PC-3 (cell line): ENCODE data around the gene MCRIP1. TPM values are rescaled to one million over a fixed set of nuclear protein-coding genes. Genes with fewer than 3 reads are reported as not detected.

ENCODE experiments used
- ATAC-seq: fragments of 200-7000 bp; cut with Tn5 transposase; 2 replicates; pipeline ENCODE4 v1.9.1; 2020; ENCODE audit warnings: mild to moderate bottlenecking, moderate library complexity
- BruUV-seq: library from RNA; stranded (reverse); fragments of 400-500 nt; replicated peaks from 2 replicates; lab custom pipeline; 2021; lab: Mats Ljungman, UMichigan
- CTCF ChIA-PET: fragments of 300-600 bp; sonication (Branson Sonifier 250); formaldehyde crosslinking; loops from one replicate; lab custom pipeline; 2022; ENCODE audit warnings: antibody characterized with exemption; lab: Charles Lee
- POLR2A ChIA-PET: fragments of 300-600 bp; sonication (Branson Sonifier 250); formaldehyde crosslinking; loops from one replicate; lab custom pipeline; 2022; ENCODE audit warnings: antibody characterized with exemption; ENCODE audit not compliant: unreplicated experiment; lab: Charles Lee
- DNase-seq: peaks from one replicate; pipeline ENCODE4 v3.0.0-alpha.2; 2015
- H2AFZ ChIP-seq: fragments of 300-600 bp; sonication (generic); 2 replicates; pipeline ENCODE4 v1.6.0; 2016; ENCODE audit warnings: antibody characterized with exemption, low read length
- H3F3A ChIP-seq: fragments of 300-600 bp; sonication (generic); one replicate; pipeline ENCODE4 v1.6.0; 2017; ENCODE audit warnings: antibody characterized with exemption, low read length, control low read depth, mild to moderate bottlenecking; ENCODE audit not compliant: unreplicated experiment
- H3K27ac ChIP-seq: fragments of 300-600 bp; sonication (generic); 2 replicates; pipeline ENCODE4 v1.5.1; 2016; ENCODE audit warnings: mild to moderate bottlenecking, low read length
- H3K27me3 ChIP-seq: fragments of 300-600 bp; sonication (generic); 2 replicates; pipeline ENCODE4 v1.6.1; 2016; ENCODE audit warnings: low read length, mixed read lengths
- H3K36me3 ChIP-seq: fragments of 300-600 bp; sonication (generic); 2 replicates; pipeline ENCODE4 v1.6.1; 2016; ENCODE audit warnings: low read depth, mixed run types, low read length, mixed read lengths
- H3K4me1 ChIP-seq: fragments of 300-600 bp; sonication (generic); 2 replicates; pipeline ENCODE4 v1.5.1; 2016; ENCODE audit warnings: low read length; ENCODE audit not compliant: insufficient read depth
- H3K4me2 ChIP-seq: fragments of 300-600 bp; sonication (generic); 2 replicates; pipeline ENCODE4 v1.6.0; 2016; ENCODE audit warnings: low read length
- H3K4me3 ChIP-seq: fragments of 300-600 bp; sonication (generic); 2 replicates; pipeline ENCODE4 v1.5.1; 2016; ENCODE audit warnings: mild to moderate bottlenecking, low read length, mixed read lengths
- H3K79me2 ChIP-seq: fragments of 300-600 bp; sonication (generic); 2 replicates; pipeline ENCODE4 v1.6.1; 2017; ENCODE audit warnings: low read length, mixed read lengths
- H3K9ac ChIP-seq: fragments of 300-600 bp; sonication (generic); 2 replicates; pipeline ENCODE4 v1.6.0; 2016; ENCODE audit warnings: mild to moderate bottlenecking, low read length
- H3K9me2 ChIP-seq: fragments of 300-600 bp; sonication (generic); replicated peaks from 2 replicates; pipeline ENCODE4 v1.6.1; 2016; ENCODE audit warnings: mixed run types, low read length, mixed read lengths
- H3K9me3 ChIP-seq: fragments of 300-600 bp; sonication (generic); 2 replicates; pipeline ENCODE4 v1.6.1; 2016; ENCODE audit warnings: low read length, mixed read lengths
- H4K20me1 ChIP-seq: fragments of 300-600 bp; sonication (generic); 2 replicates; pipeline ENCODE4 v1.6.1; 2016; ENCODE audit warnings: low read length, mixed read lengths
- EZH2 ChIP-seq: fragments of 300-600 bp; sonication (generic); IDR thresholded peaks from one replicate; pipeline ENCODE4 v1.6.1; 2017; ENCODE audit warnings: antibody characterized with exemption, mild to moderate bottlenecking, low read length; ENCODE audit not compliant: unreplicated experiment
- EZH2phosphoT487 ChIP-seq: fragments of 300-600 bp; sonication (generic); IDR thresholded peaks from 2 replicates; pipeline ENCODE4 v1.6.1; 2018; ENCODE audit warnings: mild to moderate bottlenecking, antibody characterized with exemption, low read length, borderline replicate concordance
- intact Hi-C: fragments of 100-400 bp; cut with micrococcal nuclease; formaldehyde crosslinking; loops from 2 replicates; pipeline ENCODE4 v1.9.0; 2023
- total RNA-seq: library from RNA; depleted of rRNA; stranded (reverse); fragments of >200 nt; gene quantifications from 2 replicates; pipeline ENCODE4 v1.2.3, GENCODE V29; 2014
- TF ChIP-seq, protein P1 (sequence below): fragments of 300-600 bp; sonication (generic); conservative IDR thresholded peaks from 2 replicates; pipeline ENCODE4 v1.5.1; 2017; ENCODE audit warnings: antibody characterized with exemption, low read depth, mild to moderate bottlenecking, low read length

Gene MCRIP1
- total RNA-seq, 1 experiment from 2014 or later = 90.9 TPM

DNA sequence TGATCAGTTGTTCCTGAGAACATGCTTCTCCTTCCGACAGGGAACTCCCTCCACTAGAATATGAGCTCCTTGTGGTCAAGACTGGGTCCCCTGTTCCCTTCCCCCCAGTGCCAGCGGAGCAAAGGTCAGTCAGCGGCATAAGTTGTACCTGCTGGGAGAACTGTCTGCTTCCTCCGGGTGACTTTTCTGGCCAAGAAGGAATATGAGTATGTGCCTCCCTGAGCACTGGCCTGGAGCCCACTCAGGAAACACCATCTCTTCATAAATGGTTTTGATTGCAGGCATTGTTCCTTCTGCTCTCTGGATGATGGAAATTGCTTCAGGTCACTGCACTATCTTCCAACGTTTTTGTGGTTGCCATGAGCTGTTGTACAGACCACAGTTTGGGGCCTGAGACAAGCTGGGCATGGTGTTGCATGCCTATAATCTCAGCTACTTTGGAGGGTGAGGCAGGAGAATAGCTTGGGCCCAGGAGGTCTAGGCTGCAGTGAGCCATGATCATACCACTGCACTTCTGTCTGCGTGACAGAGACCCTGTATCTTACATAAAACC lies 30.1 kb upstream of the MCRIP1 start:
- Histone ChIP-seq H3F3A (peaks cover 16% of the 10 kb centered on the region), H3K4me3 (peak overlapping the region; percentile 44; the same call in 1 of the 2 replicates), H2AFZ (no peak overlapping the region), H3K4me1 (peaks cover 44% of the 10 kb centered on the region), H3K79me2 (peaks cover 61% of the 10 kb centered on the region), H3K36me3 (peaks cover 13% of the 10 kb centered on the region; the same call in 1 of the 2 replicates), H4K20me1 (peaks cover 18% of the 10 kb centered on the region), H3K9me2 (no peaks in the 10 kb centered on the region), H3K9ac (no peak overlapping the region), H3K27me3 (no peaks in the 10 kb centered on the region), H3K27ac (no peak overlapping the region), H3K9me3 (no peaks in the 10 kb centered on the region), H3K4me2 (peak overlapping the region; percentile 94)
- DNase-seq = no peak
- ChIA-PET POLR2A (interaction anchor here (0.6 kb wide), 1 partner anchor 352 kb away, joined by 3 read pairs; no protein-coding TSS in a partner anchor), CTCF (no interaction called here)
- no TSS peak for BruUV-seq
- no peak for ATAC-seq
- intact Hi-C loops = no loop called here
- TF ChIP-seq, protein P1, sequence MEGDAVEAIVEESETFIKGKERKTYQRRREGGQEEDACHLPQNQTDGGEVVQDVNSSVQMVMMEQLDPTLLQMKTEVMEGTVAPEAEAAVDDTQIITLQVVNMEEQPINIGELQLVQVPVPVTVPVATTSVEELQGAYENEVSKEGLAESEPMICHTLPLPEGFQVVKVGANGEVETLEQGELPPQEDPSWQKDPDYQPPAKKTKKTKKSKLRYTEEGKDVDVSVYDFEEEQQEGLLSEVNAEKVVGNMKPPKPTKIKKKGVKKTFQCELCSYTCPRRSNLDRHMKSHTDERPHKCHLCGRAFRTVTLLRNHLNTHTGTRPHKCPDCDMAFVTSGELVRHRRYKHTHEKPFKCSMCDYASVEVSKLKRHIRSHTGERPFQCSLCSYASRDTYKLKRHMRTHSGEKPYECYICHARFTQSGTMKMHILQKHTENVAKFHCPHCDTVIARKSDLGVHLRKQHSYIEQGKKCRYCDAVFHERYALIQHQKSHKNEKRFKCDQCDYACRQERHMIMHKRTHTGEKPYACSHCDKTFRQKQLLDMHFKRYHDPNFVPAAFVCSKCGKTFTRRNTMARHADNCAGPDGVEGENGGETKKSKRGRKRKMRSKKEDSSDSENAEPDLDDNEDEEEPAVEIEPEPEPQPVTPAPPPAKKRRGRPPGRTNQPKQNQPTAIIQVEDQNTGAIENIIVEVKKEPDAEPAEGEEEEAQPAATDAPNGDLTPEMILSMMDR = no peak
- TF ChIP-seq EZH2phosphoT487 (no peak), EZH2 (no peak)

DNA sequence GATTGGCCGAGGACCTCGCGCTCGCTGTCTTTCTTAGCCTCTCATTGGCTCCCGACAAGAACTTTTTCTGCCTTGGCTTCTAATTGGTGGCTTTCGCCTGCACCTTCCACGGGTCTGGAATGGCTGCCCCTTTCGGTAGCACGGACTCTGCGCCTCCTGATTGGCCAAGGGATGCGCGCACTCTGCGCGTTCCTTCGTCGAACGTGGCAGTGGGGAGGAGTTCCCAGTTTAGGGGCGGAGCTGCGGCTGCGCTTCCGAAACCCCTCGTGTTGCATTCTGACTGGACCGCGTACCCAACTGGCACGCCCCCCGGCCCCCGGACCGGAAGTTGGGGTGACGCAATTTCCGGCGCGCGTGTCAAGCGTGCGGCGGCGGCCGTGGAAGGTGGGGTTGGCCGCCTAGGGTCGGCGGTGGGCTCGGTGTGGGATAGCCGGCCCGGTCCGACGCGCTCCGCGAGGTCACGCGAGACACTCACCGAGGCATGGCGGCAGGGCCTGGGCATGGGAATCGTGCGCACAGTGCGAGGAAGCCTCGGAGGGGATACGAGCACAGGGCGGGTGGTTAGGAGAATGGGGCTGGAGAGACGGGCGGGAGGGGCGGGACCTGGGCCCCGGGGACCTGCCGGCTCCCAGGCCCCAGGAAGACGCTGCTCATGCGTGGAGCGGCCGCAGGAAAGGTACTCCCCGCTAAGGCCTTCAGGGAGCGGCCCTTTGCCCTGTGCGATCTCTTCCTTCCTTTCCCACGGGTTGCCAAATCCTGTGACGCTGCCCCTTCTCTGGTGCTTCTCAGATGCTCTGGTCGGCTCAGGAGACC lies 27.9 kb upstream of the MCRIP1 start:
- no peaks in the 10 kb centered on the region for H3K9me3 ChIP-seq
- ChIA-PET CTCF (interaction anchor here (0.5 to 0.7 kb wide), 2 partner anchors 45 to 197 kb away, joined by 3 to 4 read pairs; no protein-coding TSS in a partner anchor), POLR2A (interaction anchor here (0.5 to 0.6 kb wide), 2 partner anchors 29 to 721 kb away, joined by 4 to 9 read pairs; no protein-coding TSS in a partner anchor)
- peak overlapping the region; percentile 29 for H2AFZ ChIP-seq
- intact Hi-C loops = loop anchor here (1.0 kb wide), 1 partner anchor 128 kb away; no protein-coding TSS in a partner anchor
- peaks cover 83% of the 10 kb centered on the region for H3K79me2 ChIP-seq
- BruUV-seq = TSS peak; percentile 67
- peaks cover 27% of the 10 kb centered on the region for H4K20me1 ChIP-seq
- H3K27ac ChIP-seq = peak overlapping the region; percentile 73
- H3K4me3 ChIP-seq = peak overlapping the region; percentile 93
- peak overlapping the region; percentile 93 for H3K9ac ChIP-seq
- H3K9me2 ChIP-seq = no peaks in the 10 kb centered on the region
- peaks cover 37% of the 10 kb centered on the region for H3K4me1 ChIP-seq
- no peaks in the 10 kb centered on the region for H3F3A ChIP-seq
- peaks cover 15% of the 10 kb centered on the region for H3K36me3 ChIP-seq
- peak; percentile 100 for DNase-seq
- peak overlapping the region; percentile 94 for H3K4me2 ChIP-seq
- TF ChIP-seq EZH2 = no peak
- TF ChIP-seq, protein P1 = no peak
- no peak for TF ChIP-seq EZH2phosphoT487
- H3K27me3 ChIP-seq = no peaks in the 10 kb centered on the region
- ATAC-seq = peak; percentile 80
